GM12878 (cell line): ENCODE measurements around the gene TMED1.

ENCODE experiments used
- HDGF ChIP-seq: fragments of 450-650 bp; IDR thresholded peaks from 2 replicates; pipeline ENCODE4 v1.6.1; 2016; ENCODE audit warnings: antibody characterized with exemption
- KAT2A ChIP-seq: conservative IDR thresholded peaks from 2 replicates; pipeline ENCODE4 v1.6.1; 2011; ENCODE audit warnings: low read depth, low read length; ENCODE audit not compliant: control insufficient read depth
- MTA2 ChIP-seq: fragments of 450-650 bp; IDR thresholded peaks from 2 replicates; pipeline ENCODE4 v1.6.1; 2016; ENCODE audit warnings: low read depth, mild to moderate bottlenecking, moderate library complexity
- NFYB ChIP-seq: IDR thresholded peaks from 2 replicates; pipeline ENCODE4 v1.6.1; 2011; ENCODE audit warnings: low read depth, mild to moderate bottlenecking, low read length, improper control_type of control experiment, moderate library complexity; ENCODE audit not compliant: insufficient read depth
- PAX8 ChIP-seq: fragments of 450-650 bp; IDR thresholded peaks from 2 replicates; pipeline ENCODE4 v1.6.1; 2017; ENCODE audit warnings: mild to moderate bottlenecking, moderate library complexity
- TF ChIP-seq, protein P1 (sequence below), 3 experiments: IDR thresholded peaks in 2 of 3; conservative IDR thresholded peaks in 1 of 3; 2 replicates each; pipeline ENCODE4 v1.5.1; 2011; ENCODE audit warnings: low read depth in 3 of 3, low read length in 3 of 3, mild to moderate bottlenecking in 3 of 3, control low read depth in 2 of 3, moderate library complexity in 2 of 3, inconsistent platforms in 1 of 3, mixed read lengths in 1 of 3; ENCODE audit not compliant: control insufficient read depth in 2 of 3, insufficient read depth in 1 of 3; ENCODE audit errors: extremely low read depth in 1 of 3

GRCh38 chr19:10789866-10790265 lies 46.1 kb downstream of the TMED1 start:
- TF ChIP-seq, protein P1, sequence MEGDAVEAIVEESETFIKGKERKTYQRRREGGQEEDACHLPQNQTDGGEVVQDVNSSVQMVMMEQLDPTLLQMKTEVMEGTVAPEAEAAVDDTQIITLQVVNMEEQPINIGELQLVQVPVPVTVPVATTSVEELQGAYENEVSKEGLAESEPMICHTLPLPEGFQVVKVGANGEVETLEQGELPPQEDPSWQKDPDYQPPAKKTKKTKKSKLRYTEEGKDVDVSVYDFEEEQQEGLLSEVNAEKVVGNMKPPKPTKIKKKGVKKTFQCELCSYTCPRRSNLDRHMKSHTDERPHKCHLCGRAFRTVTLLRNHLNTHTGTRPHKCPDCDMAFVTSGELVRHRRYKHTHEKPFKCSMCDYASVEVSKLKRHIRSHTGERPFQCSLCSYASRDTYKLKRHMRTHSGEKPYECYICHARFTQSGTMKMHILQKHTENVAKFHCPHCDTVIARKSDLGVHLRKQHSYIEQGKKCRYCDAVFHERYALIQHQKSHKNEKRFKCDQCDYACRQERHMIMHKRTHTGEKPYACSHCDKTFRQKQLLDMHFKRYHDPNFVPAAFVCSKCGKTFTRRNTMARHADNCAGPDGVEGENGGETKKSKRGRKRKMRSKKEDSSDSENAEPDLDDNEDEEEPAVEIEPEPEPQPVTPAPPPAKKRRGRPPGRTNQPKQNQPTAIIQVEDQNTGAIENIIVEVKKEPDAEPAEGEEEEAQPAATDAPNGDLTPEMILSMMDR (IDR thresholded peaks at IDR 0.05 in 2 of 3, conservative IDR thresholded peaks at IDR 0.05 in 1 of 3; ENCODE audit: control insufficient read depth in 2 of 3, extremely low read depth in 1 of 3, insufficient read depth in 1 of 3, low read depth in 3 of 3, low read length in 3 of 3), result no peak
- TF ChIP-seq HDGF (no peak), KAT2A (no peak), MTA2 (no peak), NFYB (no peak), PAX8 (no peak)
